Pancreas (tissue), 10 donors: ENCODE results near the gene CDH13. TPM values are rescaled to one million over a fixed set of nuclear protein-coding genes. Genes with fewer than 3 reads are reported as not detected.

Experiments used
- ATAC-seq, 4 donors: fragments of 200-7000 bp; cut with Tn5 transposase; one replicate each; pipeline versions ENCODE4 v1.8.0 to v1.9.1; 2020; ENCODE audit warnings: mild to moderate bottlenecking in 4 of 4, moderate library complexity in 4 of 4
- DNase-seq, 6 donors: peaks; one replicate each; pipeline ENCODE4 v3.0.0-alpha.2; 2020
- FAIRE-seq: peaks from 2 replicates; lab custom pipeline; 2012; peaks lifted over from hg19 to GRCh38; lab: Jason Lieb, UNC
- H3K27ac ChIP-seq, 4 donors: fragments of 200-600 bp; sonication (generic); 1 replicate in 3 of 4; 2 replicates in 1 of 4; pipeline versions ENCODE4 v1.5.0 to v1.8.0; 2020
- H3K27me3 ChIP-seq, 4 donors: fragments of 200-600 bp; one replicate each; pipeline ENCODE4 v1.8.0; 2021
- H3K36me3 ChIP-seq, 3 donors: fragments of 200-600 bp; sonication (generic) in 1 of 3; one replicate each; pipeline versions ENCODE4 v1.5.0 to v1.8.0; 2020 to 2021
- H3K4me1 ChIP-seq, 3 donors: fragments of 200-600 bp; one replicate each; pipeline ENCODE4 v1.8.0; 2021
- H3K4me3 ChIP-seq, 4 donors: fragments of 200-600 bp; sonication (generic) in 2 of 4; one replicate each; pipeline versions ENCODE4 v1.5.0 to v1.8.0; 2020 to 2021
- H3K9me3 ChIP-seq, 4 donors: fragments of 200-600 bp; one replicate each; pipeline ENCODE4 v1.8.0; 2021
- WGBS, 2 donors: extraction: QIAGEN DNeasy Blood & Tissue Kit; methylation state at CpG; one replicate each; pipeline ENCODE4 v1.1.7; 2013; 5-methylcytosine and 5-hydroxymethylcytosine counted together
- intact Hi-C, 3 donors: fragments of 100-400 bp; cut with DNase I; formaldehyde crosslinking; loops; one replicate each; pipeline versions ENCODE4 v1.11.1 to v1.14.2; 2022
- polyA plus RNA-seq, 2 donors: library from polyadenylated mRNA; stranded (reverse); fragments of 200-250 nt; gene quantifications; one replicate each; pipeline ENCODE4 v1.2.3, GENCODE V29; 2013
- total RNA-seq, 6 donors: library from RNA; stranded (reverse); fragmentation: NEBNext Ultra II Directional in 4 of 6; extraction: Animal tissue kit (Norgen Biotek cat#: 25700) in 4 of 6; gene quantifications; one replicate each; pipeline versions ENCODE4 v1.2.1 to v1.2.4, GENCODE V29; 2021 to 2023
- TF ChIP-seq, protein P1 (sequence below), 4 donors: fragments of 200-600 bp; sonication (generic) in 3 of 4; IDR thresholded peaks; one replicate each; pipeline versions ENCODE4 v1.5.0 to v1.8.0; 2021; ENCODE audit warnings: antibody characterized with exemption in 4 of 4
- donor health status: healthy with polysubstance abuse.
- donor health status: DM: no; HTN: no; CAD: no; lungs with moderate emphysema.
- donor health status: DM: no; HTN: no; CAD: no.
- donor health status: control.
- donor health status: control.
- donor health status: Bipolar disorder and iron deficiency.
- donor health status: DM: yes; HTN: yes; CAD: no.
- donor health status: DM: no; HTN: no; CAD: no.
- donor health status: DM: no; HTN: no; CAD: no.
- donor health status: DM: yes; HTN: yes; CAD: no.

CDH13 gene
- total and polyA plus RNA-seq, 8 donors = 0.12 to 1.0 (median 0.37) TPM

DNA sequence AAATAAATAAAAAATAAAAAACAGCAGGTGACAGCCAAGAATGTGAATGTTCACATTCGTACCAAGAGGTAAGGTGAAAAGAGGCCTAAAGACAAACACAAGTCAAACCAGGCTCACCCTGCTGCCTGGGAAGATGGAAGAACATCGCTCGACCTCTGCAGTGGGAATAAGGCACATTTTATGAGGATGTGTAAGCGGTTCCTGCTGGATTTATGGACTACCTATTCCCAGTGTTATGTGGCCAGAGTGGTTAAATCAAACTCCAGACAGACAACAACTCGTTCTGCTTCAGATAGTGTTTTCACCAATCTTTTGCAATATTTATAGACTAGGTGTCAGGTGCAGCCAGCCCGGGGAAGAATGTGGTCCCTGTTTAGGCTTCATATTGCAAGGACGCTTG is 966.0 kb downstream of the CDH13 start:
- WGBS, 2 donors = 50 to 60% methylated on average over 7 of the region's 7 CpGs
- Histone ChIP-seq H3K27ac (no peak overlapping the region), H3K4me3 (no peak overlapping the region), H3K27me3 (no peaks in the 10 kb centered on the region), H3K36me3 (no peaks in the 10 kb centered on the region), H3K9me3 (no peaks in the 10 kb centered on the region), H3K4me1 (no peaks in the 10 kb centered on the region)
- ATAC-seq (no peak), FAIRE-seq (no peak), DNase-seq (no peak)
- TF ChIP-seq, protein P1, sequence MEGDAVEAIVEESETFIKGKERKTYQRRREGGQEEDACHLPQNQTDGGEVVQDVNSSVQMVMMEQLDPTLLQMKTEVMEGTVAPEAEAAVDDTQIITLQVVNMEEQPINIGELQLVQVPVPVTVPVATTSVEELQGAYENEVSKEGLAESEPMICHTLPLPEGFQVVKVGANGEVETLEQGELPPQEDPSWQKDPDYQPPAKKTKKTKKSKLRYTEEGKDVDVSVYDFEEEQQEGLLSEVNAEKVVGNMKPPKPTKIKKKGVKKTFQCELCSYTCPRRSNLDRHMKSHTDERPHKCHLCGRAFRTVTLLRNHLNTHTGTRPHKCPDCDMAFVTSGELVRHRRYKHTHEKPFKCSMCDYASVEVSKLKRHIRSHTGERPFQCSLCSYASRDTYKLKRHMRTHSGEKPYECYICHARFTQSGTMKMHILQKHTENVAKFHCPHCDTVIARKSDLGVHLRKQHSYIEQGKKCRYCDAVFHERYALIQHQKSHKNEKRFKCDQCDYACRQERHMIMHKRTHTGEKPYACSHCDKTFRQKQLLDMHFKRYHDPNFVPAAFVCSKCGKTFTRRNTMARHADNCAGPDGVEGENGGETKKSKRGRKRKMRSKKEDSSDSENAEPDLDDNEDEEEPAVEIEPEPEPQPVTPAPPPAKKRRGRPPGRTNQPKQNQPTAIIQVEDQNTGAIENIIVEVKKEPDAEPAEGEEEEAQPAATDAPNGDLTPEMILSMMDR (IDR thresholded peaks at IDR 0.05) = no peak
- intact Hi-C loops = no loop called here

DNA sequence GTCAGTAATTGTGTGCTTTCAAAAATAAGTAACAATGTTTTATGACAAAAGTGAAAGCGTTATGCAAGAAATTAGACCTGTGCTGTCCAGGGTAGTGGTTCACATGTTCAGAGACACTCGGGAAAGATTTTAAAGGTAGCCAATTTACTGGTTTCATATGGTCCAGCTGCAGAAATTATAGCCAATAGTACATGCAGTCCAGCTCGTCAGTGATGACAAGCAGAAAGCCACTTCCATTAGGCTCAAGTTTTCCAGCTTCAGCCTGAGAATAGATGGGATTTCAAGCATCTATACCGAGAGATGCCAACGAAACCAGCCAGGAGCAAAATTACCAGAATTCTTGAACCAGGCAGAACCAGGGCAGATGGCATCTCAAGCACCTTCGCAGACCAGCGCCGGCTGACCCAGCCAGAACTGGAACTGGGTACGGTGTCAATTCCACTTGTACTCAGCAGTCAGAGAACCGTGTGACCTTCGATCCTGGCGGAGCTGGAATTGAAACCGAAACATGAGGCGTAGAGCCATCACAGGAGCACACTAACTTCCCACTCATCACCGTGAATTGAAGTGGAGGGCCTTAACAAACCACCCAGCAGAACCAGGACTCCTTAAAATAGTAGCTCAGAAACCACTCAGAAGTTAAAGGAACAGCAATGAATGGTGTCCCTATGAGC is 973.2 kb downstream of the CDH13 start:
- Histone ChIP-seq H3K36me3 (no peaks in the 10 kb centered on the region), H3K4me1 (no peaks in the 10 kb centered on the region), H3K9me3 (no peaks in the 10 kb centered on the region), H3K27me3 (no peaks in the 10 kb centered on the region), H3K4me3 (no peak overlapping the region), H3K27ac (no peak overlapping the region)
- ATAC-seq = no peak
- intact Hi-C loops = no loop called here
- TF ChIP-seq, protein P1 (IDR thresholded peaks at IDR 0.05) = no peak
- FAIRE-seq = no peak
- no peak for DNase-seq
- WGBS, 2 donors = 67 to 74% methylated on average over 15 of the region's 15 CpGs

DNA sequence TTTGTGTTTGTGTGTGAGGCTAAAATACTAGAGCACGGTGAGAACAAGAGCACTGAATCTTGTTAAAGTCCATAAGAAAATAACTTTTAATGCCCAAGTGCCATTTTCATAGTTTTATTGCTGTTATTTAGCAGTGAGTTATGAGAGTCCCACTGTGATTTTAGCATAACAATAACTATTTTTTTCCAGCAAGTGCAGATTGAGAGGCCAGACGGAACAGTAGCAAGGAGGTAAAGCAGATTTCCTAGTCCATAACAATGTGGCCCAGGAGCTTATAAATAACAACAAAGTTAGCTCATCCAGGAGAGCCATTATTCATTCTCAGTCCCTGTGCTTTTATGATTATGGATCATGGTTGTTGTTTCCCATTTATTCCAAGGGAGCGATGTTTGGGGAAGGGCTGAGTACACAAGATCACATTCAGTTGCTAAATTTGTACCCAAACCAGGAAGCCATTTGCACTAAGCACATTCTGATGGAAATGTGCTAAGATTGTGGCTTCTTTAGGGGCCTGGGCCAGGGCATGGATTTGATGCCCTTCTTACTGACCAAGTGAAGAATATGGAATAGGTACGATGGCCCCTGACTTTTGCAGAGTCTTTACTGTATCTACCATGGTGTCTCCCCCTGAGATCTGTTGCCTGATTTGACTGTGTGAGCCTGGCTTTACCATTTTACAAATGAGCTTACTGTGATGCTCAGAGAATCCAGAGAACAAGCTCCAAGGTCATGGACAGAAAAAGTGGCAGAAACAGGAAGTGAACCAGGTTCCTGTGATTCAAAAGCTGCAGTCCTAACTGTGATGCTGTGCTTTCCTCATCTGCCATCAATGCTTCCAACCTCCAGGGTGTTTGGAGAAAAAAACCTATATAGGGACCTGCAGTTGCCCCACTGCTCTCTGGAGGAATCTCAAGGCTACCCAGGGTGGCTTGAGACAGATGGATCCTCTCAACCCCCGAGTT is 976.3 kb downstream of the CDH13 start:
- DNase-seq (no peak), FAIRE-seq (no peak), ATAC-seq (no peak)
- intact Hi-C loops = no loop called here
- TF ChIP-seq, protein P1 (IDR thresholded peaks at IDR 0.05) = no peak
- H3K27ac ChIP-seq = no peak overlapping the region
- H3K27me3 ChIP-seq = no peaks in the 10 kb centered on the region
- no peak overlapping the region for H3K4me3 ChIP-seq
- H3K4me1 ChIP-seq = no peaks in the 10 kb centered on the region
- 50 to 54% methylated on average over 5 of the region's 5 CpGs for WGBS, 2 donors
- H3K9me3 ChIP-seq = no peaks in the 10 kb centered on the region
- H3K36me3 ChIP-seq = no peaks in the 10 kb centered on the region

DNA sequence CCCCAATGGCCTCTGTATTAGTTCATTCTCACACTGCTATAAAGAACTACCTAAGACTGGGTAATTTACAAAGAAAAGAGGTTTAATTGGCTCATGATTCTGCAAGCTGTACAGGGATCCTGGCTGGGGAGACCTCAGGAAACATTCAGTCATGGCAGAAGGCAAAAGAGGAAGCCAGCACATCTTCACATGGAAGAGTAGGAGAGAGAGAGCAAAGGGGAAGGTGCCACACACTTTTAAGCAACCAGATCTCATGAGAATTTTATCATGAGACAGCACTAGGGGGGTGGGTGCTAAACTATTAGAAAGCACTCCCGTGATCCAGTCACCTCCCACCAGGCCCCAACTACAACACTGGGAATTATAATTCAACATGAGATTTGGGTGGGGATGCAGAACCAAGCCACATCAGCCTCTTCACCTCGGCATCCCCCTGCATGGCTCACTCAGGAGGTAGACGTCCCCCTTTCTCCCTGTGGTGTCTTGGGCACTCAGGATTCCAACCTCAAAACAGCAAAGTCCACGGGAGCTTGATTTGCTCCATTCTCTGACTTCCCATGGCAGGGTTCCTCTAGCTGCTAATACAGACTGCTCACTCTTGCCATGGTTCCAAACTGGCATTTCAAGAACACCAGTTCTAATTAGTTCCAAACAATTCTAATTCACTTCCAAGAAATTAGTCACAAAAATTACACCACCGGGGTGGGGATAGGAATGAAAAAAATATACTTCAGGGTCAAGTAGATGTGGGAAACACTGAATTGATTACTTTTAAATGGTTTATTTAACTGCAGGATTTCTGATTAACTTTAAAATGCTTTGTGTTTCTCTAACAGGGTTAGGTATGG is 977.2 kb downstream of the CDH13 start:
- no peak overlapping the region for H3K4me3 ChIP-seq
- no peaks in the 10 kb centered on the region for H3K4me1 ChIP-seq
- no peaks in the 10 kb centered on the region for H3K9me3 ChIP-seq
- no peaks in the 10 kb centered on the region for H3K36me3 ChIP-seq
- 42 to 55% methylated on average over 5 of the region's 5 CpGs for WGBS, 2 donors
- FAIRE-seq = no peak
- no peak for DNase-seq
- no peak overlapping the region for H3K27ac ChIP-seq
- TF ChIP-seq, protein P1 (IDR thresholded peaks at IDR 0.05) = no peak
- intact Hi-C loops = no loop called here
- H3K27me3 ChIP-seq = no peaks in the 10 kb centered on the region
- ATAC-seq = no peak
